ENCODE measurements around the gene ZNF181.

Gene ZNF181

DNA sequence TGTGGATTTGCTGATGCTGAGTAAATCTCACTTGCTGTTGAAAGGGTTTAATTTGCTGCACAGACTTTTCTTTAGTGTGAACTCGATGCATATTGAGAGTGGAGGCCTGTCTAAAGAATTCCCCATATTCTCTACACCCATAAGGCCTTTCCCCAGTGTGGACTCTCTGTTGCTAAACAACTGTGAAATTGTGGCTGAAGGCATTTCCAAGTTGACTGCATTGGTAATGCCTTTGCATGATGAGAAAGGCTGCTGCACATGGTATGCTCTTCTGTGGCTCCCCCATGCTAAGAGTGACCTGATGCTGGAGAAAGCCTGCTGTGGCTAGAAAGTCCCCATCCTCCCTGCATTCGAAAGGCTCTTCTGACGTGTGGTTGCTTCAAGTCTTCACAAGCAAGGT is 45.6 kb downstream of the ZNF181 start:
- TF ChIP-seq GATA3 (IDR thresholded peaks at IDR 0.05; ENCODE audit: low read depth, low read length) (no peak), GATA2 (IDR thresholded peaks at IDR 0.05; ENCODE audit: low read depth, low read length) (no peak)

- TF ChIP-seq GATA2 (IDR thresholded peaks at IDR 0.05; ENCODE audit: low read depth, low read length) (no peak), GATA3 (IDR thresholded peaks at IDR 0.05; ENCODE audit: low read depth, low read length) (no peak)
These were observed 52.2 kb downstream of the ZNF181 start for GRCh38 chr19:34786236-34786635.

GRCh38 chr19:34787059-34787824 is 53.2 kb downstream of the ZNF181 start:
- no peak for TF ChIP-seq GATA2 (IDR thresholded peaks at IDR 0.05; ENCODE audit: low read depth, low read length)

GRCh38 chr19:34788074-34788473 is 54.0 kb downstream of the ZNF181 start:
- no peak for TF ChIP-seq GATA3 (IDR thresholded peaks at IDR 0.05; ENCODE audit: low read depth, low read length)
- TF ChIP-seq GATA2 (IDR thresholded peaks at IDR 0.05; ENCODE audit: low read depth, low read length): no peak

GRCh38 chr19:34793565-34793964 is 59.5 kb downstream of the ZNF181 start:
- TF ChIP-seq GATA3 (IDR thresholded peaks at IDR 0.05; ENCODE audit: low read depth, low read length): no peak
- no peak for TF ChIP-seq GATA2 (IDR thresholded peaks at IDR 0.05; ENCODE audit: low read depth, low read length)

- TF ChIP-seq GATA3 (IDR thresholded peaks at IDR 0.05; ENCODE audit: low read depth, low read length): no peak
- no peak for TF ChIP-seq GATA2 (IDR thresholded peaks at IDR 0.05; ENCODE audit: low read depth, low read length)
These were observed 60.3 kb downstream of the ZNF181 start for GRCh38 chr19:34794066-34794960.
